NOMO-1 treated with dmso at 0.1 percent for 144 hours (cell line): ENCODE data around the gene JAM3.

Source experiments
- DNase-seq: peaks from one replicate; lab custom pipeline; 2025; ENCODE audit not compliant: unreplicated experiment; lab: John Stamatoyannopoulos, UW

Gene JAM3

DNA sequence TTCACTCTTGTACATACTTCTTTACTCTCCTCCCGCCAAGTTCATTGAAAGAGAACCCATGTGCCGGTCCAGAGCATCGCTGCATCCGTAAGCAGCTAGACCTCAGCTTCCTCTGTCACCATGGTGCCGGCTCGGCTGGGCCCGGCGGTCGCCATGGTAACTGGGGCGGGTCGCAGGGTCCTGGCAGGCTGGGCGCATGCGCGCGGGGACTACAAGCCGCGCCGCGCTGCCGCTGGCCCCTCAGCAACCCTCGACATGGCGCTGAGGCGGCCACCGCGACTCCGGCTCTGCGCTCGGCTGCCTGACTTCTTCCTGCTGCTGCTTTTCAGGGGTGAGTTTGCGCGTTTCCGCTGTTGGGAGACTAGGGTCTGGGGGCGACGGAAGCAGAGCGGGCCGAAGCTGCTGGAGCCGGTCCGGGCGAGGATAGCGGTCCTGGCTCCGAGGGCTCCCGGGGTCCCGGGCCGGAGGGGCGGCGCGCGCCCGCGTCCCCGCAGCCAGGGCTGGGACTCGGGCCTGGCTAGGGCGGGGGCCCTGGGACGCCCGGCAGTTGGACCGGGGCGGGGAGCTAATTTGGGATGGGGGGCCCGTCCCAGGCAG is at the start of gene JAM3:
JAM3 (plus strand) TSS at position 244 of the 597 bp plus-strand sequence; CDS start at position 256, 12 bp downstream.
- no peak for DNase-seq

DNA sequence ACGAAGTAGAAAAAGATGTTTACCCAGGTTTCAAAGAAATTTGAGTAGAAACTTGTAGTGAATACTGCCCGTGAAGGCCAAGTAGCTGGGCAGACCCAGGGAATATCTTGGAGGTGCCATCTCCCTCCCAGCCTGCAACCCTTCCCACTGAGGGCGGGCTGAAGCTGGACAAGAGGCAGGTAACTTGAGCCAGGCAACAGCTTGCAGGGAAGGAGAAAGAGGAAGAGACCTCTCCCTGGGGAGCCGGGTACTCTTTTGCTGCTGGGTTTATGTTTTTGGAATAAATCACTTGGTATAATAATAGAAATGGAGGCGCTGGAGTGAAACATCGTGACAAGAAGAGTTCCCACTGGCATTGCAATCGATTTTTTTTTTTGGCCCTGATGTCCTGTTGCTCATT is 49.4 kb upstream of the JAM3 start:
- DNase-seq = no peak

DNA sequence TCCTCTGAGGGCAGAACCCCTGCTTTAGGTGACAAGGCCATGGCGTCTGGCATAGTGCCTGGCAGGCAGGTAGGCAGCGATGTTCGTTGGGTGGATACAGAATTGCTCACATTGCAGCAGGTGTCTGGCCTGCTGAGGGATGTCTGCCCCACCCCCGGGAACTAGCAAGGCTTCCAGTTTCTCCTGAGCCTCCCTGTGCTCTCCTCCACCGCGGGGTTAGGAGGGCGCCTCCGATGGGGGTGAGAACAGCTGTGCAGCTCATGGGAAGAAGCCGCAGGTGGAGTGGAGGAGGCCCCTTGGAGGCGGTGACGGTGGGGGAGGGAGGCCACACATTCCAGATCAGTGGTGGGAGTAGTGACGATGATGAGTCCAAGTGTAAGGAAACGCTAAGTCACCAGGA is 48.3 kb upstream of the JAM3 start:
- DNase-seq = no peak

DNA sequence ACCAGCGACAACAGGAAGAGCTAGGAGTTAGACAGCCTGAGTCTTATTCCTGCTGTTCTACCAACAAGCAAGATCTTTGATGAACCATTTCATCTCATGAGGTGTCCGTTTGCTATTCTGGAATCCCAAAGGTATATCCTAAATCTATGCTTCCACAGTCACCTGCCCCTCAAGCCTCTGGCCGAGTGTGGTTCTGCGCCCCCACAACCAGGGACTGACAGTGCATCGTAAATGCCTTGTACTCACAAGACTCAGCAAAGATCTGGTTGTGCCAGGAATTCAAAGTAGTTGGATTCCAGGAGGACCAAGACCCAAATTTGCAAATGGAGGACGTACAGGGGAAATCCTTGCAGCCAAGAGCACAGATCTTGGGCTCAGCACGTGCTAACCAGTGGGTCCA is 47.5 kb upstream of the JAM3 start:
- DNase-seq = no peak

DNA sequence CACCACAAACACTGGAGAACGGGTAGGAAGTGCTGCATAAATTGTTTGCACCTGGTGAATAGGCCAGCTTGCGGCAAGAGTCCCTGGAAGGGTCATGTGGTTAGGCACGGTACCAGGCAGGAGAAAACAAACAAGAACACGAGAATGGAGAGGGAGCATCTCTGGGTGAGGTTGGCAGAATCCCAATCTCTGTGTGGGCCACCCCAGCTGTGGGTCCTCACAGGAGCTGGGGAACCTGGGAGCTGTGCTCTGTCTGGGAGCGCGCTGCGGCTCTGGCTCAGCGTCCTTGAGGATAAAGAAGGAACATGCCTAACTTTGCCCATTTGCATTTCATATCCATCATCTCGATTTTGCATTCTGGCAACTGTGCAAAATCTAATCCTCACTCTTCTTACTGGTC is 46.1 kb upstream of the JAM3 start:
- DNase-seq = no peak

DNA sequence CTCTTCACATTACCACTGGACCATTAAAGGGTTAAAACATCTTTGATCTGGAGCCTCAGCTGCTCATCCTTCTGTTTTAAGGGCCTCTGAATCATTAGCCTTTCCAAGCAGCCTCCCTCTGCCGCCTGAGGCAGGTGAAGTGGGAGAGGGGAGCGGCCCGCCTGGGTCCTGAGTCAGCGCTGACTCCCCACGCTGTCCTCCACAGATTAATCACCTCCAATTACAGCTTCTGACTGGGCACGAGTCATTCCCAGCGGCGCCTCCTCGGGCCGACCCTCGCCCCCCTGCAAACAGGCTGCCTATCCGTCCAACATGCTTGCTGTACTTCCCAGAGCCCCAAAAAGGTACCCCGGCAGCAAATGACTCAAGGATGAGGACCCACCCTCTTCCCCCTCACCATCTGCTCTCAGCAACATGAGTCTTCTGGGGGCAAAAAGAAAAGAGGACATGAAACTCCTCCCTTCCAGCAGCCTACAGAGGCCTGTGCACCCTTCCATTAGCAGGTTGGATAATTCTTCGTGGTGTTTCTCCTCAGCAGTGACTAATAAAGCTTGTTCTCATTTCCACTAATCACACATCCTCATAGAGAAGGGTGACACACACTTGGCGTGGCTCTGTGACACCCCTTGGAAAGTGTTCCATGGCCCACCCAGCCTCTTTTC is 44.3 kb upstream of the JAM3 start:
- DNase-seq = no peak

DNA sequence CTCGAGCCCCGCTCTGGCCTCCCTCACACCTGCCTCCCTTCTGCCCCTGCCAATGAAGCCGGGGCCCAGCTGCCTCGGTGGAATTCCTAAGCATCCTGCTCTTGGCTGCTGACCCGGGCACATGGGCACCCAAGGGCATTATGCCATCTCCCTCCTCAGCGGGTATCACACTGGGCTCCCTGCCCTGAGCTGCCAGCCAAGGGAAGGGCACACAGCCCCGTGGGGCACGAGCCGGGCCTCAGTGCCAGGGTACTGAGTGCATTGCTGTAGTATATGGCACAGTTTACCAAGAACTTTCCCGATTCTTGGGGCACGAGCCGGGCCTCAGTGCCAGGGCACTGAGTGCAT is 43.8 kb upstream of the JAM3 start:
- DNase-seq = no peak

DNA sequence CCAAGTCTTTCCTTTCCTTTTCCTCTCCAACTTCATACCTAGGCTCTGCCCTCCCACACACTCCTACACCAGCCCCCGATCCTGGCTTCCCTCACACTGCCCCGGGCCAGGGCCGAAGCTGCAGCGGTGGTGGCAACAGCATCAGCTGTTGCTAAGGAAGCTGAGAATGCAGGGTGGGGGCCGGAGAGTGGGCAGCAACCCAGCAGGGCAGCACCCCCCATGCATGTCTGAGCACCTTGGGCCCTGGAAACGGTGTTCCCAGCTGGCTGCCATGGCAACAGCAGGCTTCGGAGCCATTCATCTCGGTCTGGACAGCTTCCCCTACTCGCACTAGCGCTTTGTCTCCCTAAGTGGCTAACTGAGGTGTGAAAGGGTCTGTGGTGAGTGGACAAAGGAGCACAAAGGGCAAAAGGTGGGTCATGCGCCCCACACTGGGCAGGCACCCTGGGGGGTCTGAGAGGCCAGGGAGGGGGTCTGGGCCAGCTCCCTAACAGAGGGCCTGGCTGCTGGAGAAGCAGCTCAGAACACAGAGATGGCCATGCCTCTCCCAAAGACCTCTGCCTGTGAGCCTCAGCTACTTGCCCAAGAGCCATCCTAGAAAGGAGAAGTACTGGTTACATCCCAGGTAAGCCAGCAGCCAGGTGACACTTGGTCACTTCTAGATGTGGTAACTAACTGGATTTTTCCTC is 42.1 kb upstream of the JAM3 start:
- no peak for DNase-seq

DNA sequence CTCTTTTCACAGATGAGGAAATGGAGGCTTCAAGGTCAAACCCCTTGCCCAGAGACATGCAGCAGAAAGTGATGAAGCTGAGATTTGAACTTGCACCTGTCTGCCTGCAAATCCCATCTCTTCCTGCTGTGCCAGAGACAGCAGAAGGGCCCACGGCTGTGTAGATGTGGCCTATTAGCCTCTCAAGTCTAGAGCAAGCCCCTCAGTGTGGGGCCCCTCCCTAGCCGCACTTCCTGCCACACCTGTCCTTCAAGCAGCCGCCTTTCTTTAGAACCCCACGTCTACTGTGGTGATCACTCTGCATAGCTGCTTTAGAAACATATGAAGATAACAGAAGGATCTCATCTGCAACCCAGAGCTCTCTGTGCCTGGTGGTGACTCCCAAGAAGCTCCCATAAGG is 41.2 kb upstream of the JAM3 start:
- no peak for DNase-seq

DNA sequence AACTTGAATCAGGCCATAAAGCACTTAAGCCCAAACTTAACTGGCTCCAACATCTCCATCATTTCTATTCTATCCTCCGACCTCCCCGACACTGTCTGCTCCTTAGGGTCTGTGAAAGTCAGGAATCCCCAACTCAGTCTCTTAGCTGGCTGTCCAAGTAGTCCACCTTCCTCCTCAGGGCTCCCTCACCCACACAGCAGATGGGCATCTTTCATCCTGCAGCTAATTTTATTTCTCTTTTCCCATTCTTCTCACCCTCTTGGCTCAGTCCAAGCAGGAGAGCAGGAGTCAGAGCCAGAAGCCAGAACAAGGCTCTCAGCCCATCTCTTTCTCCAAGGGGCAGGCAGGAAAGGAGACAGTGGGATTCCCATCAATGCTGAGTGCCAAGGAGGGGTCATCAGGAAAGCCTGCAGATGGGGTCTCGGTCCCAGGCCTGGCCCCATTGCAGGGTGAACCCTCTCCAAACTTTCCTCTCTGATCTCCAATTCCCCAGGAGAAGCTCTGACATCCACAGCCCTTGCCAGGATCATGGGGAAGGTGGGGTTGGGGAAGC is 40.4 kb upstream of the JAM3 start:
- DNase-seq = no peak

DNA sequence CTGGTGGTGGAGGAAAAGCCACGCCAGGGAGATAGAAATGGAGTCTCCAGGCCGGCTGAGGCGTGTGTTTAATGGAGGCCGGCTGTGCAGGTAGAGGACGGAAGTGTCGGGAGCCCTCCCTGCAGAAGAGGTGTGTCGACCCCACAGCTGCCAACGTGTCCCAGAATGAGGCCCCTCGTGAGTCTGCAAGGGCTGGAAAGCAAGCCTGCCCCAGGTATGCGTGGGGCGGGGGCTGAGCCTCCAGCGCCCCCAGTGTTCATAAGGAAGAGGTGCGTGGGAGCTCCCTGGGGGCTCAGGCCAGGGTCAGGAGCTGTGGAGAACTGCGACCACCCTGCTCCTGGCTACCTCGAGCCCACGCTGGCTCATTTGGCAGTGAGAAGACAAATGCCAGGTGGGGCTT is 38.0 kb upstream of the JAM3 start:
- DNase-seq = no peak

DNA sequence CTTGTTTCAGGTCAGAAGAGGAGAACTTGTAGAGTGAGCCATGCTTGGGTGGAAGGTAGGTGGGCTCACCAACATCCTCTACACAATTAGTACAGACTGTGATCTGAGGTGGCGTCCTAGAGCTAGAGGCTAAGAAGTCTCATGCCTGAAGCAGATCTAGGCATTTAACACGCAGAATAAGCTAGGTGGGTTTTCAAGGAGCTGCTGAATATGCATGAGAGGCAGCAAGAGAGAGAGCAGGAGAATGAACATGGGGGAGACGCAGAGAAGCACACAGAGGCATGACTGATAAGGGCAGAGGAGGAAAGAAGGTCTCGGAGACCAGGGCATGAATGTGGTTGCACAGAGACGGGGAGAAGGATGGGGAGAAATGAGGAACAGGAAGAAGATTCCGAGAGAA is 36.8 kb upstream of the JAM3 start:
- DNase-seq = no peak

DNA sequence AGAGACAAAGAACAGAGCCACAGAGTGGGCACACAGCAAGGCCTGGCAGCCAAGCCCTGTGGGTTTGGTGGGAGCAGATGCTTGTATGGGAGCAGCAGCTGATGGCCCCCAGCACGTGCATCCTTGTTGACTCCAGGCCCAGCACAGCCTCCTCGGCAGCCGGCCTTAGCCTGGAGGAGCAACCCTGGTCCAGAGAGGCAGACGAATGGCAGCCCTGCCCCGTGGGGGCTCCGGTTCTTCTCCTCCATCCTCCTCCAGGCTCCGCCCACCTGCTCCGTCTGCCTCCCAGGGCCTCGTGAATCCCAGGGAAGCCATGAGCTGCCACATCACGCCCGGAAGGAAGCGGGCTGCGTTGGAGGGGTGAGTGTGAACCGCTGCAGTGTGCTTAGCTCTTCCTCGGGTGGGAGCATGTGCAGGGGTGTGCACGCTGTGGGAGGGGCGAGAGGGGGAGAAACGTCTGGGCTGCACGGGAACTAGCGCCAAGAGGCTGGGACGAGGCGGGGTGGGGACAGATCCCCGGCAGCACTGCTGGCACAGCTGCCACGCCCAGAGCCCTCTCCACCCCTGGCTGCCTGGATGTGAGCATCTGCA is 36.3 kb upstream of the JAM3 start:
- DNase-seq = no peak

DNA sequence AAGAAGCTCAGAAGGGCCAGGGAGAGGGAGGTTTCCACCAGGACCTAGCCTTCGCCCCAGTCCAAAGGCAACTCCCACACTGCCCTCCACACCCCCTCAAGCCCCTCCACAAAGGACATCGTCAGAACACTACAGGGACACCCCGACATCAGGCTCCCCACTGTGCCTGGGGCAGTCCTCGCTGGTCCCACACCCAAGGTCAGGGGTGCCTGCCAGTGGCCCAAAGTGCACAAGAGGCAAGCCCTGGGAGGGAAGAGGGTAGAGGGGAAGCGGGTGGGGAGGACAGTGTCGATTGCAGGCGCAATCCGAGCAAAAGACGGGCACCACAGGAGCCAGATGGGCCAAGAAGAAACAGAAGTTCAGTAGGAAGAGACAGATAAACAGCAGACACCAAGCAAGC is 35.6 kb upstream of the JAM3 start:
- no peak for DNase-seq

DNA sequence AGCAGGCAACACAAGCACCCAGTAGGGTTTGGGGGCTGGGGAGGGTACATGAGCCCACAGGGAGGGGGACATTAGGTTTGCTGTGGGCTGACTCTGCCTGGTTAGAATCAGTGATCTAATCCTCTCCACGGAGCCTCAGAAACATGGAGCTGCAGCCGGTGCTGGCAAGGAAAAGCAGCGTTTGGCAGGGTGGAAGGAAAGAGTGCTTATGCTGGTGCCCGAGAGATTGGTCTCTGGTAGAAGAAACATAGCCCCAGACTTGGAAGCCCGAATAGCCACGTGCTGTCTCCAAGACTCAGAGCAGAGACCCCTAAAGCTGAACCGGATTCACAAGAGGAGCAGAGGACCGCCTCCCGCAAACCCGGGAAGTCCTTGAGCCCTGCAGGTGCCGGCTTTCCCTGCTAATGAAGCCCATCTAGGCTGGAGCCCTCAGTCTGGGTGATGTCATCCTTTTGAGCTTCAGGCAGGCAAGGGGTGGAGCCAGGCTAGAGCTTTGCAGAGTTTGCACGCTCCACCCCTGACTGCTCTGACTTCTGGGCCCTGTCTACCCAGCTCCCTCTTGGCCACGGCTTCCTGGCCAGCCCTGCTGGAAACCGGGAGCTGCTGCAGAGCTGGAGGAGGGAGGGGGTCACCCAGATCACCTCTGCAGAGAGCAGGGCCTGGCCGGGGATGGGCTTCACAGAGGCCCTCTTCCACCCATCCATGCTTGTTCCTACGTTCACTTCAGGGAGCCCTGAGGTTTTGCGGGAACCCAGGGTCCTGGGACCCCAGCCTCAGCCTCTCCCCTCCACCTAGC is 35.0 kb upstream of the JAM3 start:
- no peak for DNase-seq

DNA sequence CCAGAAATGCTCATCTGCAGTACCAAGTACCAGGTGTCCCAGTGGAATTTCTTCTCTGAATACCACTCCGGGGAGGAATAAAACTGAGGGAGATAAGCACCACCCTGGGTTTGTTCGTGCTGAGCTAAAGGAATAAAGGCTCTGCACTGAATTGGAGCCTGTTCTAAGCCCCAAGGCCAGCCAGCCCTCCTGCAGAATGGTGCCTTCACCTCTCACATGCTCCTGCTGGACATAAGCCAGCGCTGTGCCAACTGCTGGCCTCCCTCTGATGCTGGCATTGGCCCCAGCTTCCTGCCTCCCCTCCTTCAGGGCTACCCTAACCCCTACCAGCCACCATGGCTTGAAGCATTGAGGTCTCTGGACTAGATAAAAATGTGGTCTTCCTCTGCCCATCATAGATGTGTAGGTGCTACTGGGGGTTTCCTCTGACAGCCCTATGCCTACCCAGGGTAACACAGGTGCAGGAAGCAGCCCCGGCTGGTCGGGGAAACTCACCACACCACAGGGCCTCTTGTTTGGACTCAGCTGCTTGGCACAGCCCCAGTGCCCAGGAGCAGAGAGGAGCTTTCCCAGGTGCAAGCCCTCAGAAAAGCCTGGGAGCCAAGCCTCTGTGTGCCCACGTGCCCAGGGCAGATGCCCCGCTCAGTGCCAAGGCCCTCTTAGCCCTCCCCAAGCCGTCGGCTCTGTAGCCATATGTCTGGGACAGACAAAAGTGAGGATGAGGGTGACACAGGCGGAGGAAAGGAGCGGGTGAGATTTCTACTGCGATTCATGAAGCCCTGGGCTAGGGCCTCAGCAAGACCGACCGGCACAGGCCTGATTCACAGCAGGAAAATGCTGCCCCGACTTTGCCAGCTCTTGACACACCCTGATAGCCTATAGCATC is 34.1 kb upstream of the JAM3 start:
- DNase-seq = no peak

DNA sequence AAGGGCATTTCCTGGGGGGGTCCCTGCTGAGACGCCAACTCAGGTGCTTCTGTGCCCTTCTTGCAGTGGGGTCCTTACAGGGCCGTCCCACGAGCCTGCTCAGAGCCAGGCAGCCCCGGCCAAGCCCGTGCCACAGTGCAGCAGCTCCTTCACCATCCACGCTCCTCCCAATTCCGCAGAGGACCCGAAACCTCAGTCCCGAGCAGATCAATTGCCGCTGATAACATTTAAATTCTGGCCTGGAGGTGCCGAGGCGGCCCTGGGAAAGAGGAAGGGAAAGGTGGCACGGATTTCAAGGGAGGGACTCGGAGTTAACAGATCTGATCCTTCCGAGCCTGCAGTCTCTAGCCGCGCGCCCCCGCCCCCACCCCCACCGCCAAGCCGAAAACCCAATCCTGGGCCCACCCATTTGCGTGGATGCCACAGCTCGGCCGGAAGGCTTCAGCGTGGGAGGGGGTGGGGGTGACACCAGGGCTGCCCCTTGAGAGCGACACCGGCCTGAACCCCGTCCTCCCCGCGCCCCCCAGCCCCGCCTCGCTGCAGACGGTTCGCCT is 32.3 kb upstream of the JAM3 start:
- no peak for DNase-seq

DNA sequence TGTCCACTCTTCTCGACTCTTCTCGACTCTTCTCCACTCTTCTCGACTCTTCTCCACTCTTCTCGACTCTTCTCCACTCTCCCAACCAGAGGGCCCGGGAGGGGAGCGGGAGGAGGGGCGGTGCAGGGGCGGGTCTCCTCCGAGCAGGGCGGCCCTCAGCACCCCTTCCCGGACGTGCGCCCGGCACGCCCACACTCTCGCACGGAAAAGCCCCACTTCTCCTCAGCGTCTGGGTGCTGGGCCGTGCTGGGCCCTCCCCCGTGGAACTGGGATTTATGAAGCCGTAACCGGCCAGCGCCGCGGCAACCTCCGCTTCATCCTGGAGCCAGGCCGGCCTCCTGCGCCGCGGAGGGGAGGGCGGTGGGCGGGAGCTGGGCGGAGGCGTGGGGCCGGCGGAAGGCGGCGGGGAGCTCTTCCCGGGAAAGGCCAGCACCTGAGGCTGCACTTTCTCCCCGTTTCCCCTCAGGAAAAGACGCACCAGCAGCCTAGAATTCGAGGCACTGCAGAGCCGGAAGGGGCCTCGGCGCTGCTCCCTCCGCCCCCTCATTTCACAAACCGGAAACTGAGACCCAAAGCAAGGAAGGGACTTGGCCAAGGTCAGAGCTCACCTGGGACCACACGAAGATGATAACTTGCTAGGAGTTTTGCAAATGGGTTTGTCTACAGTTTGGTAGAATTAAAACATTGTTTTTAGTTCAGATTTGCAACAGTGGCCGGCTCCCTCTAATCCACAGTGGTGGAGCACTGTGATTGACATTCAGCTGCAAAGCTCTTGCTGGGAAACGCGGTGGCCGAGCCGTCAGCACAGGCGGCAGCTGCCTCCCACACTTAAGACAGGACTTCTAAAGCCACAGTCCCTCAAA is 31.6 kb upstream of the JAM3 start:
- DNase-seq = no peak

DNA sequence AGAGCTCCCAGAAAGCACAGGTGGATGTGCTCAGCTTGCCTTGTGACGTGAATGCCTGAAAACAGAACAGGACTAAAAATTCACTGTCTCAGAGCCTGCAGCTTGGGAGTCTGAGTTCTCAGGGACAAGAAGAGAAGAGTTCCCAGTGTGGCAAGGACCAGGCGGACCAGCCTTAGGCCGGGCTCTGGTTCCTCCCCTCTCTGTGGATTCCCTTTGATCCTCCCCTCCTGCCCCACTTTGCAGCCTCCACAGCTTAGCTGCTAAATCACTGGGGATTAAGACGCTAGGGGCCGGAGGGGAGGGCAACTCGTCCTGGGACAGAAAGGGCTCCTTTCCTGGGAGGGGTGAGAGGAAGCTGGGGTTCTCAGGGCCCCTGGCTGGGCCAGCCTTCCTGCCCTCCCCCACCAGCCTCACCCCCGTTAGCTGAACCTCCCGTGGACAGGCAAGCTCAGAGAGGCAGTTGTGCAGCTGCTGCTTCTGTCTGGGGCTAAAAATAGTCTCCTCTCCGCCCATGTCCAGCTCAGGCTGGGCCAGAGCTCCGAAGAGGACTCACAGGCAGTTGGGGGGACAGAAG is 29.9 kb upstream of the JAM3 start:
- no peak for DNase-seq
